ENCODE measurements around the gene CDK15.

The CDK15 gene

DNA sequence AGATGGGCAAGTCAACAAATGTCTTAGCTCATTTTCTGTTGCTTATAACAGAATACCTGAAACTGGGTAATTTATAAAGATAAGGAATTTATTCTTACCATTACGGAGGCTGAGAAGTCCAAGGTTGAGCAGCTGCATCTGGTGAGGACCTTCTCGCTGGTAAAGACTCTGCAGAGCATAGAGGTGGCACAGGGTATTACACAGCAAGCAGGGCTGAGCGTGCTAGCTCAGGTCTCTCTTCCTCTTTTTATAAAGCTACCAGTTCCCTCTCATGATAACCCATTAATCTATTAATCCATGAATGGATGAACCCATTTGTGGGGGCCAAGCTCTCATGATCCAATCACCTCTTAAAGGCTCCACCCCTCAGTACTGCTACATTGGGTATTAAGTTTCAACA is 109.1 kb downstream of the CDK15 start:
- DNase-seq, result no peak

DNA sequence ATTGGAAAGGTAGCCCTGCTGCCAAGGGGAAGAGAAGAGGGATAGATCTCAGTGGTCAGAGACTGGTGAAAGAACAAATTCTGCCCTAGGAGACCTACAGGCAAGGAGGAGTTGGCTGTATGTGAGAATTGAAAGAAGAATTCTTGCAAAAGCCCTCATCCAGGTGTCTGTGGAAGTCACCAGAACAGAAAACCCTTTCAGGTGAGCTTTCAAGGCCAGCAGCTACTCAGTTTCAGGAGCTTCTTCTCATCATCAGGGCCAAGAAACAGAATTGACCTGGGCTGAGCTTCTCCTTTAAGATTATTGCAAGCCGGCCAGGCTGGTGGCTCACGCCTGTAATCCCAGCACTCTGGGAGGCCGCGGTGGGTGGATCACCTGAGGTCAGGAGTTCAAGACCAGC is 110.2 kb downstream of the CDK15 start:
- DNase-seq, result no peak

DNA sequence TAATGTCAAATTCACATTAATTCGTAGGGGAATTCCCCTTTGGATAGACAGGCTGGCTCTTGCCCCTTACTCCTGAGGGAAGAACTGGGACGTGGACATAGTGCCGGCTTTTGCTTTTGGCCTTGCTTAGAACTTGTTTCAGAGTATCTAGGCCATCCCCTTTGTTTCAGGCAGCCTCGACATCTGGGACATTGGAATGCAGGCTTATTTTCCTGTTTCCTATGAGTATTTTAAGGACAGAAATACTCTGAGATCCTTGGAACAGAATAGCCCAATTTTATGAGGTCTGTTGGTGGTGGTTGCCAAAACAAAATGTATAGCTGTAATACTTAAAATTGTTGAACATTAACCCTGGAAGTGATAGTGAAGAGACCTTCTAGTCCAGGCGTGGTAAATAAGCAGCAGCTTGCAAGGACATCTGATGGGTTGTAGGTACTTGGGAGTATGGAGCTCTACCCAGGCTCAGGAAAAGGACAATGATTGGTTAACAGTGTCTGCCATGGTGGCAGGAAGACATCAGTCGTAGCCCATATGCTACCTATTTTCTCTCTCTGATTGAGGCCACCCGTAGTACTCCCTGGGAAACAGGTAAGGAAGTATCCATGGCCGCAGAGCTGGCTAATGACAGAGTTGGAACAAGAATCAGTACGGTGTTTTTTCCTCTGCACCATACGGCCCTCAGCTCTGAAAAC is 112.4 kb downstream of the CDK15 start:
- no peak for DNase-seq

DNA sequence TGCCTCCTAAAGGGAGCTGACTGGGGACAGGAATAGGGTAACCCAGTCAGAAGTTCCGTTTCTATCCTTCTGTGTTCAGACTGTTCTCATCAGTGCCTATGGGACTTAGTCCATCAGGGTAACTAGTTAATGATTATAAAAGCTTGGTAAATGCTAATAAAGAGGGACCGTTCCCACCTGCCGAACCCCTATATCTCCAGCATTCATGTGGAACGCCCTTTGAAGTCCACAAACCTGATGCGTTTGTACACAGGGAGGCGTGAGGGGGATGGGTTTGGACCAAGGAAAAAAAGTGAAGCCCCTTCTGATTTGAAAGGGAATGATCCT is 112.9 kb downstream of the CDK15 start:
- DNase-seq, result no peak

DNA sequence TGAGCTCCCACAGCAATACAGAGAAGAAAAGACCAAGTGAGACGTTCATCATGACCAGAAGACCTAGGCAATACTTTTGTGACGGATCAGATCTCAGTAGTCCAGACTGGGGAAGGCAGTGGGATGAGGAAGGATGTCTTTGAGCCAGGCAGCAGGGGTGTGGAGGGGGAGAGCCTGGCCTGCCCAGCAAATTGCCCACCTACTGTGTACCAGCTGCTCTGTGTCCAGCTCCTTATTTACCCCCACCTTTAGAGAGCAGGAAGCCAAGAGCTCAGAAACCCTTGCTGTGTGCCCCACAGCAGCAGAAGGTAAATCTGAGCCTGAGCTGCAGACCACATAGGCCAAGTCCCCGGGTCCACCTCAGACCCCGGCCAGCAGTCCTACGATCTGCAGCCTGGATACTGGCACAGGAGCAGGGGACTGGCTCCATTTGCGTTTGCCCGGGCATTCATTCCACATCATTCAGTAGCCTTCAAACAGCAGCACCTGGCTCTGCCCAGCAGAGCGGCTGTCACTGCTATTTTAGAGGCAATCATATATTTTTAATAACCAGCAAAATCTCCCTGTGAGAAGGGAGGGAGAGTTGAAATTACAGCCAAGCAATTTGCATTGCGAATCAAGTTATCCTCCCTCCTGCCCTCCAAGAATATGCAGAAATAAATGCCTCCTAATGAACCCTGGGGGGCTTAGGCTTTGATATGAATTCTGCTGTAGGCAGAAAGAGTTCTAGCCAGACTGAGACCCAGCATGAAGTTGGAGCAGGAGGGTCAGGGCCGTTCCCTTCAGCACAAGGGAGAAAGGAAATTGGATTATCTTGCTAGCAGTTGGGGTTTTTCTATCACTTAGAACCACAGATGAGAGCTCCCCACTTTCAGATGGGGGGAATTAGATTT is 117.3 kb downstream of the CDK15 start:
- no peak for DNase-seq

DNA sequence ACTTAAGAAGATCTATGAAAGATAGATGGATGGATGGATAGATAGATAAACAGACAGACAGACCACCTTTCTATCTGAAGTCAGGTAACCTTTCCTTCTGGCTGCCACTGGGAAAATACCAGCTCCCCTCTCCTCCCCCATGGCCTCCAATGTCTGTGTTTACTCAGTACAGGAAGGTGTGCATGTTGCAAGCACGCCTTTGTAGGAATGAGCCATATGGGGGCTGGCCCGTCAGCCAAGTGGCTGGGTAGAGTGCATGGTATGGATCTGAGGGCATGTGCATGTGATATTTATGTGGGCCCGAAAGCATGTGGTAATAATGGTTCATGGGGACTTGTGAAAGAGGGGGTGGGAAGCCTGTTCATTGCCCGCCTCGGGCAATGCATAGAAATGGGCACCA is 118.1 kb downstream of the CDK15 start:
- no peak for DNase-seq

DNA sequence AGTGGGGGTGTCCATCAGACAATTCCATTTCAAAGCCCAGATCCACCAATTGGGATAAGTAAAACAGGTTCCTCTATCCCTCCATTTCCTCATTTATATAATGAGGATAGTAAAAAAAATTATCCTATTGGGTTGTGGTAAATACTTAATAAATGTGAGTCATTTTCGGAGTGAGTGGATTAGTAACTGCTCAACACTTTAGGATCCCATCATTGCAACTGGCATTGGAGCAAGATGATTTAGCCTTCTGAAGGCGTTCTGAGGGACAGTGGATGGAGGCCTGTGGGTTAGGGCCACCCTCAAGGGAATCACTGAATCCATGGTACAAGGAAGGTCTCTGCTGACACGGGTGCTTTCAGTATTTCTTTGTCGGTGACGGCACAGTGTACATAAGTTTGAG is 118.7 kb downstream of the CDK15 start:
- DNase-seq, result no peak

DNA sequence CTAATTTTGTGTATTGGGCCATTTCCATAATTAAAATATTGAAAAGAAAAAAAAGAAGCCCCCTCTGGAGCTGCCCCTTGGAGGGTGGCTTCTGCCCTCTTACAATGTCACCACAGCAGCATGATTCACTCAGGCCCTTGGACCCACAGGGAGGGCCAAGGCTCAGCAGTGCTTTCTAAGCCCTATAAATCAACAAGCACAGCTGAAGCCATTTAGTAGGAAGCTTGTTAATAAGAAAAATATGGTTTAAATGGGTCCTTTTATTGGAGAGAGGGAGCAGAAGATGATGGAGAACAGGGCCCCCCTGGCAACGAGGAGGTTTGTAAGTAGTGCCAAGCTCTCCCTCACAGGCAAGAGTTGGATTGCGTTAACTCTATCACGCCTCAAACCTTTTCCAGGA is 119.7 kb downstream of the CDK15 start:
- no peak for DNase-seq

DNA sequence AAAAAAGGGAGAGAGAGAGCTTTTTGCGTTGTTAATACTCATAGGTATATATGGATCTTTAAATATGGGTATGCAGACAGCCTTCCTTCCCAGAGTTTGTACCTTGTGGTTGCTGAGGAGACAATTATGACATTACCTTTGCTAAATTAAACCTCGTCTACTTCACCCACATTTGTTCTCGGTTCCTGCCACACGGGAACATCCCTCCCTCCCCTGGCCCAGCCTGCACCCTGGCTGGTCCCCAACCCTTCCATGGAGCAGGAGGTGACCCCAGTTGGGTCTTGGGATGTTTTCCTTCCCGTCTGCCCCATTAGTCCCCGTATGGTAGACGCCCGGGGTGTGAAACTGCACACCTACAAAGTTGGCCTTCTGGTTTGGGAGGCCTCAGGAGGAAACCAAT is 122.0 kb downstream of the CDK15 start:
- DNase-seq, result no peak

DNA sequence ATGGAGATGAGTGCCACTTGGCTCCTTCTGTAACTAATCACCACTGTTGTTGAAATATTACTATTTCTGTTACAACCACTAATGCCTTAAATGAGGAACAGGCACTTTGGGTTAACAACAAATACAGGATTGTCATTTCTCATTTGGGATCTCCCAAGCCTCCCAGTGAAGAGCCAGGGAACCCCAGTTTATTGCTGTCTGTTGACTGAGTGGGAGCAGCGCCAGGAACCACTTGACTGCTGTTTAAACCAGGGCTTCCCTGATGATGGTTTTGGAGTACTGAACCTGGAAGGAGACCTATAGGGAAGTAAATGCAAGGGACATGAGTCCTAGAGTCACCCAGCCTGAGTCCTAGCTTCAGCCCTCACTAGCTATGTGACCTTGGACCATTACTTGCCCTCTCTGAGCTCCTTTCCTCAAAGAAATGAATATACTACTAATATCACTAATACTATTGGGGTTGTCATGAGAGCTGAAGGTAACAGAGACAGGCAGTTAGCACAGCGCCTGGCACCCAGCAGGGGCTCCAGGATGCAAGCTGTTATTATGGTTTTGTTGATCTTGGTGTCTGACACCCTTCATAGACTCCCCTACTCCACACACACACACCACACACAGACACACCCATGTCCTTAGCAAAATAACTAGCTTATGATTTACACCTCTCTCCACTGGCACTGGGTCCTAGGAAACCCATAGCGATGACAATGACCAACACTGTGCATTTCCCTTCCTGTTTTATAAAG is 123.1 kb downstream of the CDK15 start:
- no peak for DNase-seq

DNA sequence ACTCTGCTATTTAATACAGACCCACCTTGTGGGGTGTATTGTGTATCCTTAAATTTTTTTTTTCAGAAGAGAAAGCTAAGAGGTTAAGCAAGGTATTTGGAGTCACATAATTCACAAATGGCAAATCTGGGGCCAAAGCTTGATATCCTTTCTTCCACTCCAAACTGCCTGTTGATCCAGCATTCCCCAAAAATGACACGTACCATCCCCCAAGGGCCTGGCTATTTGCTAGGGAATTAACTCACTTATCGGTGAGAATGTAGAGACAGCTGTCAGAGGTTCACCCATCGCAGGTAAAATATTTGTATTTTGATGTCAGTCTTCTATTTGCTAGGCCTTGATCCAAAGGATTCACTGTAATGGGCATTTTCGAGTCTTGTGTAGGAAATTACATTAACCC is 123.7 kb downstream of the CDK15 start:
- no peak for DNase-seq

DNA sequence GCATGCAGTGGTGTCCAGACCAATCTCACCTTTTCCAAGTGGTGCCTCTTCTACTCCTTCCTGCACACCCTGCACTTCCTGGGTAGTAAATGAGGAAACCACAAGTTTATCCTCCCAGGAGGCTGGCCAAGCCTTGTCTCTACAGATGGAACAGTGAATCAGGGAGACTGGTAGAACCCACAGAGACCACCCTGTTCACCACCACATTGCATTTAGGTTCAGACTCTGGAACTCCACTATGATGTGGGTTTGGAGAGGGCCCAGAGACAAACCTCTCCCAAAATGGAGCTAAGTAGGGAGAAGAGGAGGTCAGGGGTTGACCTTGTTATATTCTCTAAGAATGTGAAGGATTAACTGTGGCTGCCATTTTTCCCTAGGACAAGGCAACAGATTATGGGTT is 124.5 kb downstream of the CDK15 start:
- no peak for DNase-seq

DNA sequence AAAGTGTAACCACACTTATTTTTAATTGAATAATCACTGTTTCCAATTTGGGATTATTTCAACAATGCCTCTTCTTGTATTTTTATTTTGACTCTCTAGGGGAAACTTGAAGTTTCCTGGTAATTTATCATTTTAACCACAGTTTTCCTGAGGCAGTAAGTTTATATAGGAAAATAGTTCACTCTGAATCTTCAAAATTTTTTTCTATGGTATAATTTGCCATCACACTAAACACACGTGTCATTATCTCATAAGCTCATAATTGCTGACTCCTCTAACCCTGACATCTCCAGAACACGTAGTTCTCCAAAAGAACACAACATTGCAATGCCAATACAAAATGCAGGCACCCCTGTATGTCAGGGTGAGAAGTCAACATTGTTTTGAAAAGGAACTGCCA is 125.1 kb downstream of the CDK15 start:
- DNase-seq, result no peak

DNA sequence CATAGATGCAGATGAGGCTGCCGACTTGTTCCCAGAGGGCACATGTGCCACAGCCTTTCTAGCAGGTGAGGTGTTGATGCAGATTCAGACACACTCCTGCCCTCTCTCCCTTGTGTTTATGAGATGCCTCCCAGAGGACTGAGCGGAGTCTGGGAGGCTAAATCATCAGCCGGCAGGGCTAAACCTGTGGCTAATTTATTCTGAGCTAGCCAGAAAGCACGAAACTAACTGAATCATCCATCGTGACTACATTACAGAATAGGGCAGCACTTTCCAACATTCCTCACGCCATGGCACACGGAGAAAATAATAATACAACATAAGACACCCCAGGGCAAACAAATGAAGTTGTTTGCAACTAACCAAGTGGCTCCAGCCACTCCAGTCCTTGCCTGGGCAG is 125.6 kb downstream of the CDK15 start:
- no peak for DNase-seq

DNA sequence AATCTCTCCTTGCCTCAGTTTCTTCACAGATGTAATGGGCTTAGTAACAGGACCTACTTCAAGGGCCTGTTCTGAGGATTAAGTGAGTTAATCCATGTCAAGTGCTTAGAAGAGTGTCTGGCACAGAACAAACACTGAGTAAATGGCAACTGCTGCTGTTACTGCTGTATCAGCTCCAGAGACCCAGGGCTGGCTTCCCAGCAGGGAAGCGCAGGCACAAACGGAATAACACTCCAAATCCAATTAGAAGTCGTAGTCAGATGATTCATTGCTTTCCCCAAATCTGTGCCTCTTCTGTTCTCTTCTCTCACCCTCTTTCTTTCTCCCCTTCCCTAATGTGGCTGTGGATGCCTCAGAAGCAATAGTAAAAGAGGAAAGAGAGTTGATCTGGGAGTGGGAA is 126.2 kb downstream of the CDK15 start:
- DNase-seq, result no peak

DNA sequence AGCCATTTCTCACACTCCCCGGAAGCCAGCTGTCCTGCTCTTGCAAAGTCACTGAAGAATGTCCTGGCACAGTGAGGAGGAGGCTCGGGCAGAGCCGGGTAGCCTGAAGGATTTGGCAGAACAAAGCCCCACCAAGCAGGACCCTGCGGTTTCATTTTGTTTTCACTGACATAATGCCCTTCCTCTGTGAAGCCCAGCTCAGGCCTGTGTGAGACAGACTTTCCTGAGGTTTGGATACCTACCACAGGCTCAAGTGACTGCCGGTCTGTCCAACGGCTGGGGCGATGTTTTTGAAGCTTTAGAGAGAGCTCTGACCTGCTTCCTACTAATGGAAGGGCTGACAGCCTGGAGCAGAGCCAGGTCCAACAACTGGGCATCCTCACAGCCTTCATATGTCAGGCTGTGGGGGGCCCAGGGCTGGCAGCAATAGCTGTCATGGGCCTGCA is 127.5 kb downstream of the CDK15 start:
- DNase-seq, result no peak

DNA sequence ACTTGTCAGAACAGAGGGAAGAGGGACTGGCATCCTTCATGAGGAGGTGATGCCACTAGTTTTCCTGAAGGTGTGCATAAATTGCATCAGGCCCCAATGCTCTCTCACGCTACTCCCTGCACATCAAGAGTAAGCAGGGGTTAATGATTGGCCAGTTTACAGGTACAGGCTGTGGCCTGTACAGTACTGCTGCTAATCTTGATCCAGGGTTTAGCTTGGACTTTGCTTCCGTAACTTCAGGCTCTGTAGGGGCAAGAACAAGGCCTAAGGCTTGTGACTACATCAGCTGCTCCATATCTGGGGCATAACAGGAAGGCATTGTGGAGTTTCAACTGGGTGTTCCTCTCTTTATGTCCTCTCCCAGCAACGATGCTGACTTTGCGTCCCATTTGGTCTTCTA is 130.5 kb downstream of the CDK15 start:
- no peak for DNase-seq

DNA sequence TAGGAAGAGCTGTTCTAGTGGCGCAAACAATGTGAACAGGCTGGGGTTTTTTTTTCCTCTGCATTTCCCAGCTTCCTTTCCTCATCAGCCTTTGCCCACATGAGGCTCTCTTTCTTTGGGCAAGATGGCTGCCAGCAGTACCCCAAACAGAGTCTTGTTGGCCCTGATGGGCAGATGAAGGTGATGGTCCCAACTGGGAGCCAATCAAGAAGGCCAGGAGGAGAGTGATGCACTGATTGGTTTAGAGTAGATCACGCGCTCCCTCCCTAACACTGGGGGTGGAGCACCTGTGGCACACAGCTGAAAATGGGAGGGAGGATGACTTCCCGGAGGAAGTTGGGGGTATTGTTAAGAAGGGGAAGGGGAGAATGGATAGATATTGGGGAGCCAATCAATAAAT is 131.0 kb downstream of the CDK15 start:
- DNase-seq, result no peak

DNA sequence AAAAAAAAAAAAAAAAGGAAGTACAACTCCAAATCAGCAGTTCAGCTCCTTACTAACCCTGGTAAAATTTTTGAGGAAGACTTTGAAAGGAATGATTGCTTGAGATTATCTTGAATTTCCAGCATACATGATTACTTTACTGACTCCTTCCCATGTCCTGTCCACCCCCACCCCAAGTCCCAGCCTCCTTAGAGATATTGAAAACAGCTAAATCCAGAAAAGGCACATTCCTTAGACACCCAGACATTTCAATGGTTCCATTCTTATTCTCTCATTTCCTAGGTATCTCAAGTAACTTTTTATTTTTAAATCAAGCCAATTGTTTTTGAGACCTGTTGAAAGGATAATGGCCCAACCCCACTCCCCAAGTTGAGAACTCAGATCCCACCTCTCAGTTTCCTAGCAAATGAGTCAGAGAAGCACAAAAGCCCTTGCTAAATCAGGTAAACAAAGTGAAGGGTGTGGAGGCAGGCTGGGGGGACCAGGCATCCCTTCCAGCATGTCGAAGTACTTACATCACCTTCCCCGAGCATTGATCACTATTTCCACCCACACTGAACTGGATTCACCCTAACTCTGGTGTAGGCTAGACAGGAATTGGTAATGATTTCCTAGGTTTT is 131.9 kb downstream of the CDK15 start:
- no peak for DNase-seq

DNA sequence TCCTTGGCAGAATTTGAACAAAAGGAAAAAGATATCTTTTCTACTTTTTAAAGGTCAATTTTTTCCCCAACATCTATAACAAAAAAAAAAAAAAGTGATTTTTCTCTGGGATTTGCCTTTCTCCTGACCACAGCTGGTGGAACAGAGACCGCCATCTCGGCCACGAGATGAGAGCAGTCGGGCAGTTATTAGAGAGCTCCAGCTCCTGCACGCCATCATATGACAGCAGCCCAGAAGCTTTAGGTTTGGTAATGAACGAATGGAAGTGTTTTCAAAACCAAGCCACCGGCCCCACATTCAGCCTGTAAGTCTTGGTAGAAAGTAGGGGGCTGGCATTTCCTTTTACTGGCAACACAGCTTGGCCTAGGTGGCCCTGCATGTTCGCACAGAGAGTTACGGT is 132.4 kb downstream of the CDK15 start:
- DNase-seq, result no peak

DNA sequence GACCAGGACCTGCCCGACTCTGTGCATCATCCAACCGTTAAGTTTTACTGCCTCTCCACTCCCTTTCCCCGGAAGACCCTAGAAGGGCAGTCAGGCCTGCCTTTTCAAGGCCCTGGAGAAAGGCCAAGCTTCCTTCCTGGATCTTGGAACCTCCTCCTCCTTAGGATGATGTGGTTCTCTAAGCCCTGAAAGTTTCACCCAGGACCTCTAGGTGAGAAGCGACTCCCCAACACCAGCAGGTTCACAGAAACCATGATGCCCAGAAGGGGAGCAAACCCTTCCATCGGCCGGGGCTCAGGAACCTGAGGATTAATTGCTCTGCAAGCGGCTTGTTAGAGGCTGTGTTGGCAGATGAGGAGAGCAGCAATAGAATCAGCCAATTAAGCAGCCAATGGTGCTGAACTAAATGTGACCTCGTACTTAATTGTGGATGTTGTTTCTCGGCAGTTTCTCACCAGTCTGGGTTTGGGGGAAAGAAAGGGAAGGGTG is 133.2 kb downstream of the CDK15 start:
- no peak for DNase-seq

DNA sequence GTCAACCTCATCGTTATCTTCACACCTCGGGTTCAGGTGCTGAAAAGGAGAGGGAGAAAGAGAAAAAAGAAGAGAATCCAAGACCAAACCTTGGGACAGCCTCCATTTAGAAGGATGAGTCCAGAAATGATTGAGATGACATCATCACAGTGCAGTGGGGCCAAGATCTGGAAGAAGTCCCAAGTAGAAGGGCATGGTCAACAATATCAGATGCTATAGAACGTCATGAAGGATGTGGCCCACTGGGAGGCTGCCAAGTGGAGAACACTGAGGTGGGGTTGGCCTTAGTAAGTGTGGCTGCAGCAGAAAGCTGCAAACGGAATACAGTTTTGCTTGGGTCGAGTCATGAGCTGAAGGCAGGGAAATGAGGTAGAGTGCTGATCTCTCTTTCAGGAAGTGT is 136.2 kb downstream of the CDK15 start:
- no peak for DNase-seq

Measured in NCI-H187 treated with DMSO at 0.1 percent for 48 hours (cell line).